IPS-NIHi7 (cell line): ENCODE measurements around the gene PPM1H.
A peak's percentile ranks its signal among the peaks of the same experiment; 100 is the strongest.

Source experiments
- DNase-seq: peaks from one replicate; pipeline ENCODE4 v3.0.0; 2012; ENCODE audit warnings: mixed read lengths; ENCODE audit errors: extremely low spot score

PPM1H gene

GRCh38 chr12:62714774-62715721, 219.9 kb downstream of the PPM1H start:
- DNase-seq: no peak

GRCh38 chr12:62714181-62714773, 220.7 kb downstream of the PPM1H start:
- no peak for DNase-seq

- DNase-seq: no peak
Observed at GRCh38 chr12:62713723-62714122, 221.2 kb downstream of the PPM1H start.

GRCh38 chr12:62712681-62713573, 222.0 kb downstream of the PPM1H start:
- DNase-seq: no peak

GRCh38 chr12:62711631-62712241, 223.2 kb downstream of the PPM1H start:
- no peak for DNase-seq

- DNase-seq: no peak
Observed at GRCh38 chr12:62709311-62709710, 225.6 kb downstream of the PPM1H start.

- DNase-seq: no peak
Observed at GRCh38 chr12:62707939-62708338, 227.0 kb downstream of the PPM1H start.

- DNase-seq: no peak
Observed at GRCh38 chr12:62705846-62706245, 229.1 kb downstream of the PPM1H start.

GRCh38 chr12:62703011-62703380, 232.0 kb downstream of the PPM1H start:
- DNase-seq: no peak

- DNase-seq: no peak
Observed at GRCh38 chr12:62701492-62701891, 233.5 kb downstream of the PPM1H start.

GRCh38 chr12:62700091-62700880, 234.7 kb downstream of the PPM1H start:
- no peak for DNase-seq

- no peak for DNase-seq
Observed at GRCh38 chr12:62698701-62699101, 236.2 kb downstream of the PPM1H start.

- DNase-seq: no peak
Observed at GRCh38 chr12:62697893-62698292, 237.1 kb downstream of the PPM1H start.

GRCh38 chr12:62695696-62696095, 239.3 kb downstream of the PPM1H start:
- DNase-seq: peak; percentile 30

GRCh38 chr12:62694632-62695031, 240.3 kb downstream of the PPM1H start:
- no peak for DNase-seq

GRCh38 chr12:62694116-62694515, 240.8 kb downstream of the PPM1H start:
- no peak for DNase-seq

GRCh38 chr12:62693376-62694050, 241.4 kb downstream of the PPM1H start:
- DNase-seq: no peak

GRCh38 chr12:62692884-62693283, 242.1 kb downstream of the PPM1H start:
- DNase-seq: no peak

GRCh38 chr12:62691309-62691708, 243.6 kb downstream of the PPM1H start:
- no peak for DNase-seq
